ENCODE data around the gene MTMR4.

The MTMR4 gene

DNA sequence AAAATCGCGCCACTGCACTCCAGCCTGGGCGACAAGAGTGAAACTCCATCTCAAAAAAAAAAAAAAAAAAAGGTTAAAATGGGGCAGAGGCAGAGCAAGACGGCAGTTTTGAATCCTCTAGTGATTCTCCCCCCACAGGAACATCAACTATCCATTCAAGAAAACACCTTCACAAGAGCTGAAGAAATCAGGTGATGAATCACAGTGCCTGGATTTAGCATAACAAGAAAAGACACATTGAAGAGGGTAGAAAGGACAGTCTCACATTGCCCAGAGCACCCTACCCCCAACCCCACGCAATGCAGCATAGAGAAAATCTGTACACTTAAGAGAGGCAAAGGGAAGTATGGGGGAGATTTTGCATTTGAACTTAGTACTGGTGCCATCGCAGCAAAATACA lies 68.4 kb downstream of the MTMR4 start:
- no peak overlapping the region for H3K4me3 ChIP-seq (IDR thresholded peaks at IDR 0.05; ENCODE audit: insufficient read depth, low read depth, low read length)
- H3K36me3 ChIP-seq (ENCODE audit: insufficient read depth): no peaks in the 10 kb centered on the region
- H4K20me1 ChIP-seq (ENCODE audit: insufficient read depth): no peaks in the 10 kb centered on the region
- H3K27ac ChIP-seq: no peak overlapping the region
- TF ChIP-seq, protein P1, sequence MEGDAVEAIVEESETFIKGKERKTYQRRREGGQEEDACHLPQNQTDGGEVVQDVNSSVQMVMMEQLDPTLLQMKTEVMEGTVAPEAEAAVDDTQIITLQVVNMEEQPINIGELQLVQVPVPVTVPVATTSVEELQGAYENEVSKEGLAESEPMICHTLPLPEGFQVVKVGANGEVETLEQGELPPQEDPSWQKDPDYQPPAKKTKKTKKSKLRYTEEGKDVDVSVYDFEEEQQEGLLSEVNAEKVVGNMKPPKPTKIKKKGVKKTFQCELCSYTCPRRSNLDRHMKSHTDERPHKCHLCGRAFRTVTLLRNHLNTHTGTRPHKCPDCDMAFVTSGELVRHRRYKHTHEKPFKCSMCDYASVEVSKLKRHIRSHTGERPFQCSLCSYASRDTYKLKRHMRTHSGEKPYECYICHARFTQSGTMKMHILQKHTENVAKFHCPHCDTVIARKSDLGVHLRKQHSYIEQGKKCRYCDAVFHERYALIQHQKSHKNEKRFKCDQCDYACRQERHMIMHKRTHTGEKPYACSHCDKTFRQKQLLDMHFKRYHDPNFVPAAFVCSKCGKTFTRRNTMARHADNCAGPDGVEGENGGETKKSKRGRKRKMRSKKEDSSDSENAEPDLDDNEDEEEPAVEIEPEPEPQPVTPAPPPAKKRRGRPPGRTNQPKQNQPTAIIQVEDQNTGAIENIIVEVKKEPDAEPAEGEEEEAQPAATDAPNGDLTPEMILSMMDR (conservative IDR thresholded peaks at IDR 0.05; ENCODE audit: low read depth, low read length): no peak
- H3K9ac ChIP-seq: no peak overlapping the region
- no peaks in the 10 kb centered on the region for H3K4me1 ChIP-seq (ENCODE audit: low read depth, poor library complexity, severe bottlenecking)
- H3K79me2 ChIP-seq (ENCODE audit: insufficient read depth, low read depth): no peaks in the 10 kb centered on the region
- no peak overlapping the region for H2AFZ ChIP-seq (ENCODE audit: low read depth)
- no peaks in the 10 kb centered on the region for H3K27me3 ChIP-seq (ENCODE audit: insufficient read depth, low read depth)
- H3K4me2 ChIP-seq: no peak overlapping the region

All from KMS-11 (cell line).